OCI-LY1 (cell line): ENCODE measurements around the gene SERPINB5.

Experiments used
- H2AFZ ChIP-seq: fragments of 200-600 bp; sonication (generic), shearing (Covaris generic); 2 replicates; pipeline ENCODE4 v1.6.0; 2014; ENCODE audit warnings: antibody characterized with exemption, mild to moderate bottlenecking, low read length
- H3F3A ChIP-seq: fragments of 200-600 bp; sonication (generic), shearing (Covaris generic); 2 replicates; pipeline ENCODE4 v1.6.0; 2014; ENCODE audit warnings: mild to moderate bottlenecking, antibody characterized with exemption, low read length, moderate library complexity; ENCODE audit not compliant: insufficient read depth
- H3K27ac ChIP-seq: fragments of 200-600 bp; sonication (generic); 2 replicates; pipeline ENCODE4 v1.5.1; 2014; ENCODE audit warnings: low read length, mixed run types, mild to moderate bottlenecking, low read depth; ENCODE audit not compliant: poor library complexity, severe bottlenecking
- H3K27me3 ChIP-seq: fragments of 200-600 bp; sonication (generic); 2 replicates; pipeline ENCODE4 v1.6.0; 2014; ENCODE audit warnings: antibody characterized with exemption, mild to moderate bottlenecking, low read length, moderate library complexity; ENCODE audit not compliant: insufficient read depth
- H3K36me3 ChIP-seq: fragments of 200-600 bp; sonication (generic); 2 replicates; pipeline ENCODE4 v1.6.1; 2014; ENCODE audit warnings: mild to moderate bottlenecking, antibody characterized with exemption, low read length, moderate library complexity, mixed read lengths; ENCODE audit not compliant: insufficient read depth
- H3K4me1 ChIP-seq: fragments of 200-600 bp; sonication (generic); 2 replicates; pipeline ENCODE4 v1.5.1; 2014; ENCODE audit warnings: mild to moderate bottlenecking, low read length, moderate library complexity; ENCODE audit not compliant: insufficient read depth, severe bottlenecking
- H3K4me2 ChIP-seq: fragments of 200-600 bp; sonication (generic), shearing (Covaris generic); 2 replicates; pipeline ENCODE4 v1.6.1; 2014; ENCODE audit warnings: low read length
- H3K4me3 ChIP-seq: fragments of 200-600 bp; sonication (generic); 2 replicates; pipeline ENCODE4 v1.5.1; 2014; ENCODE audit warnings: low read length, low read depth, mild to moderate bottlenecking, mixed read lengths; ENCODE audit not compliant: poor library complexity, severe bottlenecking
- H3K79me2 ChIP-seq: fragments of 200-600 bp; shearing (Covaris generic); 2 replicates; pipeline ENCODE4 v1.6.1; 2016; ENCODE audit warnings: mixed run types, low read length, mixed read lengths; ENCODE audit not compliant: insufficient read depth
- H3K9ac ChIP-seq: fragments of 200-600 bp; sonication (generic), shearing (Covaris generic); 2 replicates; pipeline ENCODE4 v1.6.1; 2014; ENCODE audit warnings: mild to moderate bottlenecking, low read length, mixed read lengths
- H3K9me2 ChIP-seq: fragments of 200-600 bp; sonication (generic), shearing (Covaris generic); 2 replicates; pipeline ENCODE4 v1.6.1; 2014; ENCODE audit warnings: low read depth, mild to moderate bottlenecking, low read length, mixed read lengths
- H3K9me3 ChIP-seq: fragments of 200-600 bp; shearing (Covaris generic); 2 replicates; pipeline ENCODE4 v1.6.1; 2014; ENCODE audit warnings: low read length, mixed read lengths
- H4K20me1 ChIP-seq: fragments of 200-600 bp; sonication (generic), shearing (Covaris generic); 2 replicates; pipeline ENCODE4 v1.6.0; 2016; ENCODE audit warnings: mild to moderate bottlenecking, low read length; ENCODE audit not compliant: insufficient read depth
- CTCF ChIP-seq: fragments of 200-600 bp; sonication (generic), shearing (Covaris generic); IDR thresholded peaks from 2 replicates; pipeline ENCODE4 v1.5.1; 2017; ENCODE audit warnings: mild to moderate bottlenecking, antibody characterized with exemption, low read length, moderate library complexity, mixed read lengths
- EZH2 ChIP-seq: fragments of 200-600 bp; sonication (generic), shearing (Covaris generic); IDR thresholded peaks from 2 replicates; pipeline ENCODE4 v1.8.0; 2017; ENCODE audit warnings: borderline replicate concordance, mixed run types, mild to moderate bottlenecking, antibody characterized with exemption, low read length, moderate library complexity, mixed read lengths

SERPINB5 gene

GRCh38 chr18:63505566-63506335 is 29.0 kb downstream of the SERPINB5 start:
- Histone ChIP-seq H2AFZ (no peak overlapping the region), H3K27ac (no peak overlapping the region), H3K79me2 (no peaks in the 10 kb centered on the region), H4K20me1 (no peaks in the 10 kb centered on the region), H3K4me3 (no peak overlapping the region), H3F3A (no peaks in the 10 kb centered on the region; the same call in 1 of the 2 replicates), H3K4me1 (no peaks in the 10 kb centered on the region), H3K9ac (no peak overlapping the region), H3K27me3 (no peaks in the 10 kb centered on the region), H3K4me2 (no peak overlapping the region), H3K9me2 (no peaks in the 10 kb centered on the region), H3K9me3 (no peaks in the 10 kb centered on the region), H3K36me3 (no peaks in the 10 kb centered on the region)
- TF ChIP-seq EZH2: no peak
- peak; percentile 77 for TF ChIP-seq CTCF

GRCh38 chr18:63506336-63506646 is 29.5 kb downstream of the SERPINB5 start:
- no peaks in the 10 kb centered on the region for H3K4me1 ChIP-seq
- no peak overlapping the region for H3K27ac ChIP-seq
- no peak overlapping the region for H2AFZ ChIP-seq
- H3K4me2 ChIP-seq: no peak overlapping the region
- TF ChIP-seq EZH2 (no peak), CTCF (no peak)
- H3K36me3 ChIP-seq: no peaks in the 10 kb centered on the region
- no peak overlapping the region for H3K9ac ChIP-seq
- no peak overlapping the region for H3K4me3 ChIP-seq
- H3K9me3 ChIP-seq: no peaks in the 10 kb centered on the region
- H3F3A ChIP-seq: no peaks in the 10 kb centered on the region; the same call in 1 of the 2 replicates
- H3K79me2 ChIP-seq: no peaks in the 10 kb centered on the region
- H3K9me2 ChIP-seq: no peaks in the 10 kb centered on the region
- H4K20me1 ChIP-seq: no peaks in the 10 kb centered on the region
- no peaks in the 10 kb centered on the region for H3K27me3 ChIP-seq

GRCh38 chr18:63508596-63508995 is 31.8 kb downstream of the SERPINB5 start:
- H3K36me3 ChIP-seq: no peaks in the 10 kb centered on the region
- no peak overlapping the region for H3K27ac ChIP-seq
- no peaks in the 10 kb centered on the region for H3K27me3 ChIP-seq
- no peak overlapping the region for H3K9ac ChIP-seq
- TF ChIP-seq EZH2: no peak
- no peak for TF ChIP-seq CTCF
- H4K20me1 ChIP-seq: no peaks in the 10 kb centered on the region
- no peaks in the 10 kb centered on the region for H3K4me1 ChIP-seq
- no peaks in the 10 kb centered on the region for H3K9me2 ChIP-seq
- no peak overlapping the region for H2AFZ ChIP-seq
- no peaks in the 10 kb centered on the region; the same call in 1 of the 2 replicates for H3F3A ChIP-seq
- no peaks in the 10 kb centered on the region for H3K9me3 ChIP-seq
- H3K4me3 ChIP-seq: no peak overlapping the region
- H3K4me2 ChIP-seq: no peak overlapping the region
- H3K79me2 ChIP-seq: no peaks in the 10 kb centered on the region
